GM18502 (cell line): ENCODE measurements around the gene SDF2L1.
"Not testable (repeated sequence)": the region's sequence is repeated elsewhere in the genome, so short reads cannot be mapped to it uniquely, and the experiment has no call there.

Experiments used
- ATAC-seq: cut with Tn5 transposase; IDR thresholded peaks from one replicate; pipeline ENCODE4 v1.9.1; 2021; ENCODE audit warnings: mild to moderate bottlenecking; ENCODE audit not compliant: unreplicated experiment, poor library complexity

The SDF2L1 gene, protein sequence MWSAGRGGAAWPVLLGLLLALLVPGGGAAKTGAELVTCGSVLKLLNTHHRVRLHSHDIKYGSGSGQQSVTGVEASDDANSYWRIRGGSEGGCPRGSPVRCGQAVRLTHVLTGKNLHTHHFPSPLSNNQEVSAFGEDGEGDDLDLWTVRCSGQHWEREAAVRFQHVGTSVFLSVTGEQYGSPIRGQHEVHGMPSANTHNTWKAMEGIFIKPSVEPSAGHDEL

DNA sequence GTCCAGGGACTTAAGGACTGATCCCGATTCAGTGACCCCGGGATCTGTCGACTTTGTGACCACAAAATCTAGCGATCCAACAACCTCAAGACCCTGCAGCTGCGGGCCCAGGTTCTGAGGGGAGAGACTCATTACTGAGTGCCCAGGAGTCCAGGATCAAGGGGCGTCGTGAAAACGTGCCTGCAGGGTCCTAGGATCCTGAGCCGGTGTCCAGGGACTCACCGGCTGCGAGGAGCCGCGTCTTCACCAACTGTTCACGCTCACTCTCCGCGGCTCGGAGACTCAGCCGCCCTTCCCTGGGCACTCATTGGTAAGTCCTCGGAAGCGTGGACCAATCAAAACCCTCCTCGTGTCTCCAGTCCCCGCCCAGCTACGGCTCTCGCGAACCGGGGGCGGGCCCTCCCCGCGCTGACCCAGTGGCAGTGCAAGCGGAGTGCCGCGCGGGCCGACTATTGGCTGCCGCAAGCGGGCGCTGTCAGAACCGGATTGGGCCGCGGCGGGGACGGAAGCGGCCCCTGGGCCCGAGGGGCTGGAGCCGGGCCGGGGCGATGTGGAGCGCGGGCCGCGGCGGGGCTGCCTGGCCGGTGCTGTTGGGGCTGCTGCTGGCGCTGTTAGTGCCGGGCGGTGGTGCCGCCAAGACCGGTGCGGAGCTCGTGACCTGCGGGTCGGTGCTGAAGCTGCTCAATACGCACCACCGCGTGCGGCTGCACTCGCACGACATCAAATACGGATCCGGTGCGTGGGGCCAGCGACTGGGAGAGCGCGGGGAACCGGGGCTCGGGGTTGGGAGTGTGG is at the start of gene SDF2L1:
Gene SDF2L1 (plus strand): TSS at position 514 of the 795 bp plus-strand sequence. CDS start 35 bp downstream, at position 549.
- ATAC-seq, result peak; percentile 91

DNA sequence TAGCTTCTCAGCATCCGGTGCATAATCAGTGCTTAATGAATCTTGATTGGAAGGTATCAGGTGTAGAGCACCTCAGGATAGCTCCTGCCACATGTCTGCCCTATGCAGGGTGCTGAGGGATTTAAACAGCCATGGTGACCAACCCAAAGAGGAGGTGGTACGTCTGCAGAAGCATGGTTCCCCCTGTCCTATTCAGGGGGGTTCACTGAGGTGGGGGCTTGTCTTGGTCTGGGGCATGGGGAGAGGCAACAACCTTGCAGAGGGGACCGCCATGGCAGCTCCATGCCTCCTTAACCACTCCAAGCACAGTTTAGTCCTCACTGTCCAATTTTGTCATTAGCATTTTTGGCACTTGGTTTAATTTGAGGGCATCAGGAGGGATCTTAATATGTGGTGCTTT is 49.7 kb upstream of the SDF2L1 start:
- ATAC-seq, result no peak

DNA sequence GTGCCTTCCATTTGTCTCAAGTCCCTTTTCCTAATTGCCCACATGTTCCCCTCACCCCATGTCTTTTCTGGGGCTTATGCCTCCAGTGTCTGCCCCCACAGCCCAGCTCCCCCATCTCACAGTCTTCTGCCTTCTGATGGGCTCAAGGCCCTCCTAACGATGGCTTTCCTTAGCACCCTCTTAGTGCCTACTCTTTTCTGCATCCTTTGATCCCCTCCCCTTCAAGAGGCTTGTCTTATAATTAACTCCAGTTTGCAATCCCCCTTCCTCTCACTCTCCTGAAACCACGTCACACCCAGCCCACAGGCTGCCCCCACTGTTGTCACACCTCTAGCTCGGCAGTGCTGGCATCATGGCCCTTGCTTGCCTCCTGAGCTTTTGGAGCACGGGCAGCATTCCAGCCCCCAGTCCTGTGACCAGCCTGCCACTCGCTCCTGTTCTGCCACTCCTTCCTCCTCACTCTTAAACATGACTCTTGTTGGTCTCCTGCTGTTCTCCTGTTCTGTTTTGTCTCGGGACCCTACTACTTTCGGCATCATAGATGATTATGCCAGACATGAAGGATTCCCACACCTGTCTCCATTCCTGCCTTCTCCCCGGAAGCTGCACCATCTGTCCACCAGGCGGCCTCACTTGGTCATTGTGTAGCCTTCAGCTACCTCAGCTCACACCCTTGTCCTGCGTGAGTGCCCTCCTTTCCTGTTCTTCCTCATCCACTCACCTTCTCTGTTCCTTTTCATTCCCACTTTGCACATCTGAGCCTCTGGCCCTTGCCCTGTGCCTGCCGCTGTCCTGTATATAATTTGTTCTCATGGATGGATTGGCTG is 48.5 kb upstream of the SDF2L1 start:
- ATAC-seq, result no peak

DNA sequence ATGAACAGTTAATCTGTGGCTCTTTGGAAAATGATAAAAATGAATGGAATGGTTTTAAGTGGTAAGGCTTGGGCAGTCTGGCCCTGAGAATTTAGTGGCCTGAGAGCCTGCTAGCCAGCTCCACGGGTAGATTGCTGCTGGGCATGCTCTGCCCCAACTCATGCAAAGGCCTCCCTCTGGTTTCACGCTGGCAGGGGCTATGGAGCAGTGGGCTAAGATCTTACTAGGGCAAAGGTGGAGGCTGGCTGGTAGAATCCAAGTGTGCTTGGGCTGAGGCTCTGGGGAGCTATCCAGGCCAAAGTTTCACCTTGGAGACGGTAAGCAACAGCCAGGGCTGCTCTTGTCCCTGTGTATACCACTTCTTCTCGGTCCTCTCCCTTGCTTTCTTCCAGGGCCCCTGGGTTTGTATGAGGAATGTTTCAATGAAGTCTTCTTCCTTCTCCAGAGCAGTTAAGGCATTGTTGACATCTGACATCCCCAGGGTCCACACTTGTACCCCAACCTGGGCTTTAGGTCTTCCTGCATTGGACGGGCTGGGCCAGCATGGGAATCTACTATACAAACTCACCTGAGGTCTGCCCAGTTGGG is 47.1 kb upstream of the SDF2L1 start:
- ATAC-seq, result no peak

DNA sequence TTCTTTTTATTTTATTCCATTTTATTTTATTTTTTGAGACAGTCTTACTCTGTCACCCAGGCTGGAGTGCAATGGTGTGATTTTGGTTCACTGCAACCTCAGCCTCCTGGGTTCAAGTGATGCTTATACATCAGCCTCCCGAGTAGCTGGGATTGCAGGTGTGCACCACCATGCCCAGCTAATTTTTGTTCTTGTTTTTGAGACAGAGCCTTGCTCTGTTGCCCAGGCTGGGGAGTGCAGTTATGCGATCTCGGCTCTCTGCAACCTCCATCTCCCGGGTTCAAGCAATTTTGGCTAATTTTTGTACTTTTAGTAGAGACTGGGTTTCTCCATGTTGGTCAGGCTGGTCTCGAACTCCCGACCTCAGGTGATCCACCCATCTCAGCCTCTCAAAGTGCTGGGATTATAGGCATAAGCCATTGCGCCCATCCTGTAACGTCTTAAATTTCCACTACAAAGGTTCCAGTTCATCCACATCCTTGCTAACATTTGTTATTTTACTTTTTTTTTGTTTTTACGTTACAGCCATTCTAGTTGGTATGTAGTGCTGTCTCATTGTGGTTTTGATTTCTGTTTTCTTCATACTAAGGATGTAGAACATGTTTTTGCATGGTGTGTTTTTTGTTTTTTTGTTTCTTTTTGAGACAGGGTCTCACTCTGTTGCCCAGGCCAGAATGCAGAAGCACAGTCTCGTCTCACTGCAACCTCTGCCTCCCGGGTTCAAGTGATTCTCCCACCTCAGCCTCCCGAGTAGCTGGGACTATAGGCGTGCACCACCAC is 45.6 kb upstream of the SDF2L1 start:
- ATAC-seq, result not testable (repeated sequence)

DNA sequence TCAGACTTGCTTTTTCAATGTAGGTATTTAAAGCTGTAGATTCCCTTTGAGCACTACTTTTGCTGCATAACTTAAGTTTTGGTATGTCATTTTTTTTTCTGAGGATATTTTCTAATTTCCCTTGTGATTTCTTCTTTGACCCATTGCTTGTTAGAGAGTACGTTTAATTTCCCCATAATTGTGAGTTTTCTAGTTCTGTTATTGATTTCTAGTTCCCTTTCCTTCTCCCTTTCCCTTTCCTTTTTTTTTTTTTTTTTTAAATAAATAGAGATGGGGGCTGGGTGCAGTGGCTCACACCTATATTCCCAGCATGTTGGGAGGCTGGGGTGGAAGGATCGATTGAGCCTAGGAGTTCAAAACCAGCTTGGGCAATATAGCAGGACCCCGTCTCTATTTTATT is 43.8 kb upstream of the SDF2L1 start:
- ATAC-seq, result no peak

DNA sequence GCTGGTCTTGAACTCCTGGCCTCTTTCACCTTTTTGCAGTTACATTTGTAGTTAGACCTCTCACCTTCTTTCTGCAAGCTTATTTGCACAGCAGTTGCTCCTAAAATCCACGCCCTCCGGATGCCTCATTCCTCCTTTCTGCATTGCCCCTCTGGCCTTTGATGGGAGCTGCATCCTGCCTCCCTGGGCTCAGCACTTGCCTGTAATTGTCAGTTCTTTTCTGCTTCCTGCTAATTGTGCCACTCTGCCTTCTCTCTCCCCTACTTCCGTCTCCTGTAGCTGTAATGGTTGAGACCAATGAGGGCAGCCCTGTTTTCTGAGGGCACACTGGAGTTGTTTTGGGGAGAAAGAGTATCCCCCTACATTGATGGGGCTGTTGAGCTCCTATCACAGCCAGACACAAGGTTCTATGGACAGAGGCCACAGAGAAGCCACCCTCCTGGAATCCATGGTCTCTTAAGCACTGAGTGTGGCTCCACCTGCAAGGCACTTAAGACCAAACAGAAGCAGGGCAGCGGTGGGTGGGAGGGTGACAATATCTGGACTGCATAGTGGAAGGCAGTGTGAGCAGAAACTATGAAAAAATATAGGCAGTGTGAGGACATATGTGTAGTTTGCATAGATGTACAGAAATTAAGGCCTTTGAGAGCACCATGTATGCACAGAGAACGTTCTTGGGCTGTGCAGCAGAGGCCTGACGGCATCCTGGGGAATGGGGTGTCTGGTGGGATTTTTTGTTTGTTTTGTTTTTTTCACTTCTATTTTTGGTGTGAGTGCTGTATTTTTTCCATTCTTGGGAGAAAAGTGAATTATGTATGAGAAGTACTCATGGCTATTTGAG is 42.8 kb upstream of the SDF2L1 start:
- ATAC-seq, result no peak

DNA sequence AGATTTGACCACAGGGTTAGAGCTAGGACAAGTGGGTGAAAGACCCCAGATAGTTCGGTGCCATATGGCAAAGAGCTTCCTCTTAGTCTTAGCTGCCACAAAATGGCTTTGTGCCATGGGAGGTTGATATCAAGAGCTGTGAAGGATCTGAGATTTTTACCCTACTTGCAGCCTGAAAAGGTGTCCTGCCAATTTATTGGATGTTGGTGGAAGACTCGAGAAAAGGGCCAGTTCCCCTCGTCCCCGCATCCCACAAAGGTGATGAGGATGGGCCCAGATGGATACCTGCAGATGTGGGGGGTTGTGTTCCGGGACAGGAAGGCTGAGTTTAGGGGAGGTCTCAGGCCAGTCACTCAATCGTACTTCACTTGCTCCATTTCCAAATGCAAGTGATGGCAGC is 39.5 kb upstream of the SDF2L1 start:
- ATAC-seq, result no peak

DNA sequence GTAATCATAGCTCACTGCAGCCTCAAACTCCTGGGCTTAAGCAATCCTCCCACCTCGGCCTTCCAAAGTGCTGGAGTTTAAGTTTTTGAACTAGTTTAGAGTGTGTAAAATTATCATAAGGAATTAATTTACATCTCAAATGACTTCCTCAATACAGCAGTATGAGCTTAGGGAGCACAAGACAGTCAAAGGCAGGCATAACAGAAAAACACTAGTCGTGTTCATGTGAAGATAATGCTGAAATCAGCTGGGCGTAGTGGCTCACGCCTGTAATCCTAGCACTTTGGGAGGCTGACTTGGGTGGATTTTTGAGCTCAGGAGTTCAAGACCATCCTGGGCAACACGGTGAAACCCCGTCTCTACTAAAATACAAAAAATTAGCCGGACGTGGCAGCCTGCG is 38.1 kb upstream of the SDF2L1 start:
- ATAC-seq, result no peak

DNA sequence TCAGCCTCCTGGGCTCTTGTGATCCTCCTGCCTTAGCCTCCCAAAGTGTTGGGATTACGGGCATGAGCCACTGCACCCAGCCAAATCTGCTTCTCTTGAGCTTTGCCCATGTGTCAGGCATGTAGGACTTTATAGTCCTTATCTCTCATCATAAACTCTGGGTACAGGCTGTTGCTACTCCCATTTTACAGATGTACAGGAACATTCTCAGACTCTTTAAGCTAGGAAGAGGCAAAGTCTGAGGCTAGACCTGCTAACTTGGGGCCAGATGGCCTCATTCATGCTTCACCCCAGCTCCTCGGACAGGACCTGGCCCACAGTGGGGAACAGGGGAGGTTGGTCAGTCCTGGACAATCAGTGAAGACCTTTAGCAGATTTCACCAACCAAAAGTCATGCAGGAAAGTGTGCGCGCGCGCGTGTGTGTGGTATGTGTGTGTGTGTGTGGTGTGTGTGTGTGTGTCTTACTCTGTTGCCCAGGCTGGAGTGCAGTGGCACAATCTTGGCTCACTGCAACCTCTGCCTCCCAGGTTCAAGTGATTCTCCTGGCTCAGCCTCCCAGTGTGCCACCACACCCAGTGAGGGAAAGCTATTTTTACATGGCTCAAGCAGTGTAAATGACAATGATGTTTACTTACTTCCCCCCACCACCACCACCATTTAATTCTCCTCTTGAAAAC is 36.1 kb upstream of the SDF2L1 start:
- ATAC-seq, result no peak

DNA sequence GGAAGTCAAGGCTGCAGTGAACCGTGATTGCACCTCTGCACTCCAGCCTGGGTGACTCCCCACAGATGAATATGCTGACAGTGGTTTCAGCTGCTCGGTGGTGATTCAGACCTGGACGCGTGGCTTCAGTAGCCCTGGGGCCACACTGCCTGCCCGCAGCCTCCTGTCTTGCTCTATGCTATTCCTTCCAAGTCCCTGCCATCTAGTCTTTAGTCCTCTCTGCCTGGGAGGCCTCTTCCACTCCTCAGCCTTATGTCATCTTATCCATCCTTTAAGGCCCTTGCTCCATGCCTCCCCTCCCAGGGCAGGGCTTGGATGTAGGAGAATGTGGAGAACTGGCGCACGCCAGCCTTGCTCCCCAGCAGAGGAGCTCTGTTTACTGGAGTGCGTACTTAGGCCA is 35.3 kb upstream of the SDF2L1 start:
- ATAC-seq, result no peak

DNA sequence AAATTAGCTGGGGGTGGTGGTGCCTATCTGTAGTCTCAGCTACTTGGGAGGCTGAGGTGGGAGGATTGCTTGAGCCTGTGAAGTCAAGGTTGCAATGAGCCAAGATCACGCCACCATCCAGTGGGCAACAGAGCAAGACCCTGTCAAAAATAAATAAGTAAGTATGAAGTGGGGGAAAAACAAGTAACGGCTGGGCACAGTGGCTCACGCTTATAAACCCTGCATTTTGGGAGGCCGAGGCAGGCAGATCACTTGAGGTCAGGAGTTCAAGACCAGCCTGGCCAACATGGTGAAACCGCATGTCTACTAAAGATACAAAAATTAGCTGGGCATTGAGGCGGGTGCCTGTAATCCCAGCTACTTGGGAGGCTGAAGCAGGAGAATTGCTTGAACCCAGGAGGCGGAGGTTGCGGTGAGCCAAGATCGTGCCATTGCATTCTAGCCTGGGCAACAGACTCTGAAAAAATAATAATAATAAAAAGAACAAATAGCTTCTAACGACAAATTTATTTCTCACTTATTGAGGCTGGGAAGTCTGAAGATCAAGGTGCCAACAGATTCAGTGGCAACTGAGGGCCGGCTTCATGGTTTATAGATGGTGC is 32.4 kb upstream of the SDF2L1 start:
- not testable (repeated sequence) for ATAC-seq

DNA sequence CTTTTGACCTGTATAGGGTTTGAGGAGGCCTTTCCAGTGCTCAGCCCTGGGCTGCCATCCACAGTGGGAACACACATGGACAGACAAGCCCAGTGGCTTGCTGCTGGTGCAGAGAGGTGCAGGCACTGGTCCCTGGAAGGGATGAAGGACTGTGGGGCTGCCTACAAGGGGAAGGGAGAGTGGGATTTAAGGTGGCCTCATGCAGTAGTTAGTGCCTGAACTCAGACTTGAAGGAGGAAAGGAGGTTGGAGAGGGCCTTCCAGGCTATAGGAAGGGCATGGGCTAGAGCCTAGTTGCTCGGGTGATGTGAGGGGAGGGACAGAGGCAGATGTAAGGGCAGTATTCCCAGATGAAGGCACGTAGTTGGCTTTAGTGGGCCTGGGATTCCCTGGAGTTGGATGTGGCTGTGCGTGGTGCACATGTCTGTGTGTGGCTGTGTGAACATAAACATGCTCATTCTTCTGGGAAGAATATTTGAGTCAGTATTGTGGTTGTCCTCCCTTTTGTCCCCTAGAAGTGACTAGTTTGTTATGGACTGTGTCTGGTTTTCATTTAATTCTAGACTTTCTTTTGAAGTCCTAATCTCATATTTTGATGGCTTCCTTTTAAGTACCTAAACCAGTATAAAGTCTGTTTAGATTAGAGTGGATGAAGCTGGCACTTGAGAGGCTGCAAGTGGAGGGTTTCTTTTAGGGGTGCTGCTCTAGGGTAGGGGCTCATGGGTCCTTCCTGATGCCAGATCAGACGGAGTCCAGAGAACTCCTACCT is 30.7 kb upstream of the SDF2L1 start:
- ATAC-seq, result no peak

DNA sequence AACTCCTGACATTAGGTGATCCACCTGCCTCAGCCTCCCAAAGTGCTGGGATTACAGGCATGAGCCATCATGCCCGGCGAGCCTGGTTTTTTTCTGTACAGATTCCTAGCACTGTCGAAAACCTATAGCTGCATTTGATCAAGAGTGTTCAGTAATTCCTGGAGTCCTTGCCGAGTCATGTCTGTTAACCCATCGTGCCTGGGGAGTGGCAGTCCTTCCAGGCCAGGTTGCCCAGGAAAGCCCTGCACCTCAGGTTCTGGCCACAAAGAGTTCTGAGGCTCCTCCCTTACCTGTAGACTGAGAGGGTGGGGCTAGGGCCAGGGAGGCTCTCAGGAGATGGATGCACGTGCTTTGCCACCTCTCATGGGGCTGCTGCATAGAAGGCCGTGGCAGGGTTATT is 29.2 kb upstream of the SDF2L1 start:
- ATAC-seq, result no peak

DNA sequence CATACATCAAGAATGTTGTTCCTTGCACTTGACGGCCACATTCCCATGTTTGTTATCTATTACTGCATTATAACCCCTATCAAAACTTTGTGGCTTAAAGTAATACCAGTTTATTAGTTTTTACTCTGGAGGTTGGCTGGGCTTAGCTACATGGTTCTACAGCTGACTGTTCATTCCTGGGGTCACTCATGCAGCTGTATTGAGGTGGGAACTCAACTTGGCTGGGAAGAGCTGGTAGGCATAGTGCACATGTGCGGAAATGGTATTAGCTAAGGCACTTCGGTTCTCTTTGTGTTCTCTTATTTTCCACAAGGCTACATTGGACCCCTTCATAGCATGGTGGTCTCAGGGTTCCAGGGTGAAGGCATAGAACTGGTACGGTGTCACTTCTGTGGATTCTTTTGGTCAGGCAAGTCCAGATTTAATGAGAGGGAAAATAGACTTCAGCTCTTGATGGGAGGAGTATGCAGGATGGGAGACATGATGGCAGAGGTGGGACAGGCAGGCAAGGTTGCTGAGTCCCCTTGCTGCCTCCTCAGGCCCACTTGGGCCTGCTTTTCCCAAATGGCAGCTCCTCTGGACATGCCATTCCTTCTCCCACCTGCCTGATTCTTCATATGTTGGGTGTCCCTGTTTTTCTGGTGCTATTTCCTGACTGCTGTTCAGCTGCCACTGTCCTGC is 28.4 kb upstream of the SDF2L1 start:
- no peak for ATAC-seq

DNA sequence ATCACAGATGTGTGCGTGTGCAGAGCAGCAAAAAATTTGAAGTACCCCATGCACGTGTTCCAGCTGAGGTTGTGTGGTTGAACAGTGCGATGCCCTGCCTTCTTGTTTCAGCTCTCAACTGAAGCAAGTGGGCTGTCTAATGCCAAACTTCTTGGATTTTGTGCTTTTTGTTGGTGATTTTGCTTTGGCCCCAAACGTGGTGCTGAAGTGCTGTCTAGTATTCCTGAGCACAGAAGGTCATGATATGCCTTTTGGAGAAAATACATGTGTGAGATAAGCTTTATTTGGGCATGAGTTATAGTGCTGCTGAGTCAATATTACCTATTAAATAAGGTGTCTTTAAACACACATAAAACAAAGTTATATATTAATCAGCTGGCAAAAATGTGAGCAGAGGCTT is 26.4 kb upstream of the SDF2L1 start:
- ATAC-seq, result no peak

DNA sequence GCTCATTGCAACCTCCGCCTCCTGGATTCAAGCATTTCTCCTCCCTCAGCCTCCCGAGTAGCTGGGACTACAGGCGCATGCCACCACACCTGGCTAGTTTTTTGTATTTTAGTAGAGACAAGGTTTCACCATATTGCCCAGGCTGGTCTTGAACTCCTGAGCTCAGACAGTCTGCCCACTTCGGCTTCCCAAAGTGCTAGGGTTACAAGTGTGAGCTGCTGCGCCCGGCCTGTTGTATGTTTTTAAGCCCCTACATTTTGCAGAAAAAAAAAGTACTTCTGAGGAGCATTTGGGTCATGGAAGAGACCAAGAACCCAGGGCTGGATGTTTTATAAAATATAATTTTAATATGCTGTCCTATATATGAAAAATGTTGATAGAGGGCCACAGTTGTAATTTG is 24.8 kb upstream of the SDF2L1 start:
- ATAC-seq, result not testable (repeated sequence)
